ENCODE data around the gene SCFD2.

DNA sequence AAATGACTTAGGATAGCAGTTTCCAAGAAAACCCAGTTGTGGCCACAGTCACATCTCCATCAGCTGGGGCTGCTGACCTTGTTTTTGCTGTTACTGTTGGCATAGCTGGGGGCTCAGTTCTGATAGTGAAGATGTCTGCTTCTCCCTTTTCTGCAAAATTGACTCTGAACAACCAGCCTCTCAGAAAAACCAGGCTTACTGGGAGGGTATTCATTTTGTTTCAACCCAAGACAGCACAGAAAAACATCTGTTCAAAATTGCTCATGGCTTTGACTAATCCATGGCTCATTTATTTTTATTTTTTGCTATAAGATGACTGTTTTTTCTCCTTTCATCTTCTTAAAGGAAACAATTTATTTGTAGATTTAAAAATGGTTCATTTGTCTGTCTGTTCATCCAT, 450.7 kb downstream of the SCFD2 start:
- TF ChIP-seq, protein P1, sequence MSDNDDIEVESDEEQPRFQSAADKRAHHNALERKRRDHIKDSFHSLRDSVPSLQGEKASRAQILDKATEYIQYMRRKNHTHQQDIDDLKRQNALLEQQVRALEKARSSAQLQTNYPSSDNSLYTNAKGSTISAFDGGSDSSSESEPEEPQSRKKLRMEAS (CRISPR knock-in tag; IDR thresholded peaks at IDR 0.05), result no peak
- TF ChIP-seq MXD4 (CRISPR knock-in tag; IDR thresholded peaks at IDR 0.05; ENCODE audit: borderline replicate concordance) (no peak), NFYB (CRISPR knock-in tag; conservative IDR thresholded peaks at IDR 0.05; ENCODE audit: low read depth) (no peak), FOXJ3 (CRISPR knock-in tag; IDR thresholded peaks at IDR 0.05; ENCODE audit: borderline replicate concordance) (no peak), SMAD3 (CRISPR knock-in tag; IDR thresholded peaks at IDR 0.05; ENCODE audit: borderline replicate concordance) (no peak)
- TF ChIP-seq, protein P2, sequence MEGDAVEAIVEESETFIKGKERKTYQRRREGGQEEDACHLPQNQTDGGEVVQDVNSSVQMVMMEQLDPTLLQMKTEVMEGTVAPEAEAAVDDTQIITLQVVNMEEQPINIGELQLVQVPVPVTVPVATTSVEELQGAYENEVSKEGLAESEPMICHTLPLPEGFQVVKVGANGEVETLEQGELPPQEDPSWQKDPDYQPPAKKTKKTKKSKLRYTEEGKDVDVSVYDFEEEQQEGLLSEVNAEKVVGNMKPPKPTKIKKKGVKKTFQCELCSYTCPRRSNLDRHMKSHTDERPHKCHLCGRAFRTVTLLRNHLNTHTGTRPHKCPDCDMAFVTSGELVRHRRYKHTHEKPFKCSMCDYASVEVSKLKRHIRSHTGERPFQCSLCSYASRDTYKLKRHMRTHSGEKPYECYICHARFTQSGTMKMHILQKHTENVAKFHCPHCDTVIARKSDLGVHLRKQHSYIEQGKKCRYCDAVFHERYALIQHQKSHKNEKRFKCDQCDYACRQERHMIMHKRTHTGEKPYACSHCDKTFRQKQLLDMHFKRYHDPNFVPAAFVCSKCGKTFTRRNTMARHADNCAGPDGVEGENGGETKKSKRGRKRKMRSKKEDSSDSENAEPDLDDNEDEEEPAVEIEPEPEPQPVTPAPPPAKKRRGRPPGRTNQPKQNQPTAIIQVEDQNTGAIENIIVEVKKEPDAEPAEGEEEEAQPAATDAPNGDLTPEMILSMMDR (IDR thresholded peaks at IDR 0.05), result no peak
- TF ChIP-seq, protein P3, sequence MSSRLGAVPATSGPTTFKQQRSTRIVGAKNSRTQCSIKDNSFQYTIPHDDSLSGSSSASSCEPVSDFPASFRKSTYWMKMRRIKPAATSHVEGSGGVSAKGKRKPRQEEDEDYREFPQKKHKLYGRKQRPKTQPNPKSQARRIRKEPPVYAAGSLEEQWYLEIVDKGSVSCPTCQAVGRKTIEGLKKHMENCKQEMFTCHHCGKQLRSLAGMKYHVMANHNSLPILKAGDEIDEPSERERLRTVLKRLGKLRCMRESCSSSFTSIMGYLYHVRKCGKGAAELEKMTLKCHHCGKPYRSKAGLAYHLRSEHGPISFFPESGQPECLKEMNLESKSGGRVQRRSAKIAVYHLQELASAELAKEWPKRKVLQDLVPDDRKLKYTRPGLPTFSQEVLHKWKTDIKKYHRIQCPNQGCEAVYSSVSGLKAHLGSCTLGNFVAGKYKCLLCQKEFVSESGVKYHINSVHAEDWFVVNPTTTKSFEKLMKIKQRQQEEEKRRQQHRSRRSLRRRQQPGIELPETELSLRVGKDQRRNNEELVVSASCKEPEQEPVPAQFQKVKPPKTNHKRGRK (CRISPR knock-in tag; IDR thresholded peaks at IDR 0.05; ENCODE audit: borderline replicate concordance), result no peak
- TF ChIP-seq, protein P4, sequence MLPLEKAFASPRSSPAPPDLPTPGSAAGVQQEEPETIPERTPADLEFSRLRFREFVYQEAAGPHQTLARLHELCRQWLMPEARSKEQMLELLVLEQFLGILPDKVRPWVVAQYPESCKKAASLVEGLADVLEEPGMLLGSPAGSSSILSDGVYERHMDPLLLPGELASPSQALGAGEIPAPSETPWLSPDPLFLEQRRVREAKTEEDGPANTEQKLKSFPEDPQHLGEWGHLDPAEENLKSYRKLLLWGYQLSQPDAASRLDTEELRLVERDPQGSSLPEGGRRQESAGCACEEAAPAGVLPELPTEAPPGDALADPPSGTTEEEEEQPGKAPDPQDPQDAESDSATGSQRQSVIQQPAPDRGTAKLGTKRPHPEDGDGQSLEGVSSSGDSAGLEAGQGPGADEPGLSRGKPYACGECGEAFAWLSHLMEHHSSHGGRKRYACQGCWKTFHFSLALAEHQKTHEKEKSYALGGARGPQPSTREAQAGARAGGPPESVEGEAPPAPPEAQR (CRISPR knock-in tag; IDR thresholded peaks at IDR 0.05), result no peak
- TF ChIP-seq, protein P5, sequence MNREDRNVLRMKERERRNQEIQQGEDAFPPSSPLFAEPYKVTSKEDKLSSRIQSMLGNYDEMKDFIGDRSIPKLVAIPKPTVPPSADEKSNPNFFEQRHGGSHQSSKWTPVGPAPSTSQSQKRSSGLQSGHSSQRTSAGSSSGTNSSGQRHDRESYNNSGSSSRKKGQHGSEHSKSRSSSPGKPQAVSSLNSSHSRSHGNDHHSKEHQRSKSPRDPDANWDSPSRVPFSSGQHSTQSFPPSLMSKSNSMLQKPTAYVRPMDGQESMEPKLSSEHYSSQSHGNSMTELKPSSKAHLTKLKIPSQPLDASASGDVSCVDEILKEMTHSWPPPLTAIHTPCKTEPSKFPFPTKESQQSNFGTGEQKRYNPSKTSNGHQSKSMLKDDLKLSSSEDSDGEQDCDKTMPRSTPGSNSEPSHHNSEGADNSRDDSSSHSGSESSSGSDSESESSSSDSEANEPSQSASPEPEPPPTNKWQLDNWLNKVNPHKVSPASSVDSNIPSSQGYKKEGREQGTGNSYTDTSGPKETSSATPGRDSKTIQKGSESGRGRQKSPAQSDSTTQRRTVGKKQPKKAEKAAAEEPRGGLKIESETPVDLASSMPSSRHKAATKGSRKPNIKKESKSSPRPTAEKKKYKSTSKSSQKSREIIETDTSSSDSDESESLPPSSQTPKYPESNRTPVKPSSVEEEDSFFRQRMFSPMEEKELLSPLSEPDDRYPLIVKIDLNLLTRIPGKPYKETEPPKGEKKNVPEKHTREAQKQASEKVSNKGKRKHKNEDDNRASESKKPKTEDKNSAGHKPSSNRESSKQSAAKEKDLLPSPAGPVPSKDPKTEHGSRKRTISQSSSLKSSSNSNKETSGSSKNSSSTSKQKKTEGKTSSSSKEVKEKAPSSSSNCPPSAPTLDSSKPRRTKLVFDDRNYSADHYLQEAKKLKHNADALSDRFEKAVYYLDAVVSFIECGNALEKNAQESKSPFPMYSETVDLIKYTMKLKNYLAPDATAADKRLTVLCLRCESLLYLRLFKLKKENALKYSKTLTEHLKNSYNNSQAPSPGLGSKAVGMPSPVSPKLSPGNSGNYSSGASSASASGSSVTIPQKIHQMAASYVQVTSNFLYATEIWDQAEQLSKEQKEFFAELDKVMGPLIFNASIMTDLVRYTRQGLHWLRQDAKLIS (CRISPR knock-in tag; IDR thresholded peaks at IDR 0.05; ENCODE audit: borderline replicate concordance), result no peak

Data from WTC11 (cell line).